Mucosa of gallbladder (tissue), 1 donor: Measurements from ENCODE around the gene PNMA8C. TPM values are rescaled to one million over a fixed set of nuclear protein-coding genes. Genes with fewer than 3 reads are reported as not detected.
"Not testable (repeated sequence)": the region's sequence is repeated elsewhere in the genome, so short reads cannot be mapped to it uniquely, and the experiment has no call there.

Experiments used
- DNase-seq: peaks from one replicate; pipeline ENCODE4 v3.0.0-alpha.2; 2020; ENCODE audit warnings: low spot score
- total RNA-seq: library from RNA; stranded (reverse); gene quantifications from one replicate; pipeline ENCODE4 v1.2.1, GENCODE V29; 2021
- donor health status: DM: no; HTN: no; CAD: no.

PNMA8C gene
- total RNA-seq, 1 donor from 2014 or later, result 1.4 TPM

GRCh38 chr19:46388311-46389095, 40.2 kb downstream of the PNMA8C start:
- no peak for DNase-seq

DNA sequence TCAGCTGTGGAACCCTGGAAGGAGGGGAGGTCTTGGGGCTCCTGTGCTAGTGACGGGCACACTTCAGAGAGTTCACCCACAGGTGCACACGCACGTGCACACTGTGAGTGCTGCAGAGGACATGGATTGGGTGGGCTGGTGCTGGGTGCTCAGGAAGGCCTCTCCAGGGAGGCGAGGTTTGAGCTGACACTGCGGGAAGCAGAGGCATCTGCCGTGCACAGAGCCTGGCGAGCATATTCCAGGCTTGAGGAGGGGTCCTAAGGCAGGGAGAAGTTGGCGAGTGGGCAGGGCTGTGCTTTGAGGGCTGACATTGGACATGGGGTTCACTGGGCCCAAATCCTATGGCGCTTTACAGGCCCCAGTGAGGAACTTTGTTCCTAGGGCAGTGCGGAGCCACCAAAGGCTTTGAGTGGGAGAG, 41.0 kb downstream of the PNMA8C start:
- no peak for DNase-seq

GRCh38 chr19:46386996-46387712, 41.6 kb downstream of the PNMA8C start:
- DNase-seq, result no peak

DNA sequence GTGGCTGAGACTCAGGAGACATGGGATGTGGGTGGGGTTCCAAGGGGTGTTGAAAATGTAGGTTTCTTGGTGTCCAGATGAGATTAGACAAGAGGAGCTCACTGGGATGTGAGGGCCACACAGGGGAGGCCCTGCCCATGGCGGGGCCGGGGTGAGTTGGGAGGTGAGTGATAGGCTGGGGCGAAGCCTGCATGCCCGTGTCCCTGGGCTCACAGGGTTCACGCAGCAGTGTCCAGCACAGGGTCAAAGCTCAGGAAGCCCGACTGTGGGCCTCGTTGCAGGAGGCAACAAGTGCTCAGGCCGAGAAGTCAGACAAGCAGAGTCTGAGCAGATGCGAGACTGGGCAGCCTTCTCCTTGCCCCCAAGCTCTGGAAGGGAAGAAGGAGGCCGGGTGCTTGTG, 42.6 kb downstream of the PNMA8C start:
- DNase-seq, result no peak

DNA sequence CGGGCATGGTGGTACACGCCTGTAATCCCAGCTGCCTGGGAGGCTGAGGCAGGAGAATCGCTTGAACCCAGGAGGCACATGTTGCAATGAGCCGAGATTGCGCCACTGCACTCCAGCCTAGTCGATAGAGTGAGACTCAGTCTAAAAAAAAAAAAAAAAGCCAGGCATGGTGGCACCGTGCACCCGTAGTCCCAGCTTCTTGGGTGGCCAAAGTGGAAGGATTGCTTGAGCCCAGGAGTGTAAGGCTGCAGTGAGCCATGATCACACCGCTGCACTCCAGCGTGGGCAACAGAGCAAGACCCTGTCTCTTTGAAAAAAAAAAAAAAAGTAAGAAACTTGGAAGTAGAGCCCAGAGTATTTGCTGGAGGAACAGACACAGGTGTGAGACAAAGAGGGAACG, 43.1 kb downstream of the PNMA8C start:
- DNase-seq, result no peak

DNA sequence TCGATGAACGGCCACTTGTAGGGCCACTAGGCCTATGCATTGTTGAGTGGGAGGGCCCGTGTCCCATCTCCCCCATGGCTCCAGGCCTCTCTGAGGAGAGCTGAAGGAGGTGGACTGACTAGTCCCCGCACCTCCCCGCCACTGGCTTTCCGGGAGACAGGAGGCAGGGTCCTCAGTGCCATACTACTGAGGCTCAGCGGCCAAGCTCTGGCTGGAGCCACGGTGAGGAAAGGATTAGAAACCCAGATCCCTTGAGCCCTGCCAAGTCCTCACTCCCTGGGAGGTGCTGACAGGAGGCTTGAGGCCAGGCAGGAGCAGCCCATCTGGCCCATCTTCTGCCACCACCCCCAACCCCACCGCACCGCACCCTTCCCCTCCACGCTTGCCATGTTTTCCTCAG, 44.3 kb downstream of the PNMA8C start:
- no peak for DNase-seq

DNA sequence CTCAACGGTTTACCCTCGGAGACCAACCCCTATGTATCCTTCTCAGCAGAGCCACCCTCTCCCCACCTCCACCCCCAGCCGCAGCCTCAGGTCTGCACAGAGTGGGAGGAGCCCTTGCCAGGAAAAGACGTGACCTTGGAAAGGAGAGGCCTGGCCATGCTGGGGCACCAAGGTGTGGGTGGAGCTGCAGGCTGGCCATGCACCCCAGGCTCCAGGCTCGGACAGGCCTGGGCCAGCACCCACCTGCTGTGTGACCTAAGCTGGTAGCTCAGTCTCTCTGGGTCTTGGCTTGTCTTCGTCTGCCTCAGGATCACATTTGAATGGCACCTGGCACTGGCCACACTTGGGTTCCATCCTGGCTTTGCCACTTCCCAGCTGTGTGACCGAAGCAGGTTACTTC, 44.9 kb downstream of the PNMA8C start:
- no peak for DNase-seq

GRCh38 chr19:46383171-46383815, 45.4 kb downstream of the PNMA8C start:
- no peak for DNase-seq

GRCh38 chr19:46381756-46382345, 46.9 kb downstream of the PNMA8C start:
- DNase-seq, result no peak

DNA sequence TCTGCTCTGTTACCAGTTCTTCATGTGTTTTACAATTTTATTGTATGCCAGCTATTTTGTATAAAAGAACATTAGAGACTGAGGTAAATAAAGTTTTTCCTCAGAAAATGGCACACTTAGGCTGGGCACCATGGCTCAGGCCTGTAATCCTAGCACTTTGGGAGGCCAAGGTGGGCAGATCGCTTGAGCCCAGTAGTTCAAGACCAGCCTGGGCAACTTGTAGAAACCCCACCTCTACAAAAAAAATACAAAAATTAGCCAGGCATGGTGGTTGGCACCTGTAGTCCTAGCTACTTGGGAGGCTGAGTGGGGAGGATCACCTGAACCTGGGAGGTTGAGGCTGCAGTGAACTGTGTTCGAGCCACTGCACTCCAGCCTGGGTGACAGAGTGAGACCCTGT, 47.4 kb downstream of the PNMA8C start:
- DNase-seq, result no peak

GRCh38 chr19:46380690-46381089, 48.0 kb downstream of the PNMA8C start:
- DNase-seq, result no peak

DNA sequence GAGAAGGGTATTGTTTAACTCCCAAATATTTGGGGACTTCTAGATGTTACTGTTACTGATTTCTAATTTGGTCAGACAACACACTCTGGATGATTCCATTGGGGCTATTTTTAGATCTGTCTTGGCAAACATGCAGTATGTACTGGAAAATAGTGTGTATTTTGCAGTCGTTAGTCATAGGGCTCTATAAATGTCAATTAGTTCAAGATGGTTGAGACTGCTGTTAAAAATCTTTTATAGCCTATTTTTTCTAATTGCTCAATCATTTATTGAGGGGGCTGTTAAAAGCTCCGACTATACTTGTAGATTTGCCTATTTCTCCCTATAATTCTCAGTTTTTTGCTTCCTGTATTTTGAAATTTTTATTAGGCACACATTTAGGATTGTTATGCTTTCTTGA, 50.5 kb downstream of the PNMA8C start:
- no peak for DNase-seq

- no peak for DNase-seq
These were observed 52.2 kb downstream of the PNMA8C start for GRCh38 chr19:46376241-46377153.

GRCh38 chr19:46375476-46376067, 53.2 kb downstream of the PNMA8C start:
- not testable (repeated sequence) for DNase-seq

Other genes starting within 250 kb of the PNMA8C start
- gene IGFL1, start 199.2 kb downstream of the PNMA8C start, total RNA-seq, result not detected
- 52.0 TPM for gene HIF3A, start 131.9 kb downstream of the PNMA8C start, total RNA-seq
- 66.2 TPM for gene PPP5C, start 81.8 kb downstream of the PNMA8C start, total RNA-seq
- gene CCDC8, start 15.4 kb downstream of the PNMA8C start, total RNA-seq, result 8.5 TPM
- 9.6 TPM for gene PNMA8A, start 42.6 kb upstream of the PNMA8C start, total RNA-seq
- 5.3 TPM for gene PNMA8B, start 66.9 kb upstream of the PNMA8C start, total RNA-seq
- gene CALM3, start 172.4 kb upstream of the PNMA8C start, total RNA-seq, result 325 TPM
- gene PTGIR, start 196.2 kb upstream of the PNMA8C start, total RNA-seq, result 1.7 TPM
- gene GNG8, start 207.3 kb upstream of the PNMA8C start, total RNA-seq, result not detected
- gene DACT3, start 232.2 kb upstream of the PNMA8C start, total RNA-seq, result 31.0 TPM